Right ventricle myocardium inferior (tissue), 1 donor: Measurements from ENCODE around the gene RPS5. TPM values are rescaled to one million over a fixed set of nuclear protein-coding genes. Genes with fewer than 3 reads are reported as not detected.
"Not testable (repeated sequence)": the region's sequence is repeated elsewhere in the genome, so short reads cannot be mapped to it uniquely, and the experiment has no call there.

Experiments
- ATAC-seq: fragments of 200-7000 bp; cut with Tn5 transposase; one replicate; pipeline ENCODE4 v1.9.1; 2020; ENCODE audit warnings: mild to moderate bottlenecking, moderate library complexity
- DNase-seq: peaks from one replicate; pipeline ENCODE4 v3.0.0; 2021; ENCODE audit errors: missing footprints
- intact Hi-C: fragments of 100-400 bp; cut with DNase I; formaldehyde crosslinking; loops from one replicate; pipeline ENCODE4 v1.11.0; 2022
- microRNA-seq: library from miRNA; unstranded; fragments of <30 nt; microRNA quantifications from one replicate; pipeline ENCODE4 v1.2.0, GENCODE V29; 2020
- total RNA-seq: library from RNA; stranded (reverse); fragmentation: NEBNext Ultra II Directional; extraction: Animal tissue kit (Norgen Biotek cat#: 25700); gene quantifications from one replicate; pipeline ENCODE4 v1.2.1, GENCODE V29; 2021
- donor health status: DM: no; HTN: yes; CAD: no; lungs with severe emphysema.

RPS5 gene
- total RNA-seq, 1 donor from 2014 or later: 551 TPM

GRCh38 chr19:58434217-58434616 lies 47.1 kb downstream of the RPS5 start:
- ATAC-seq (no peak), DNase-seq (no peak)
- intact Hi-C loops: no loop called here

GRCh38 chr19:58439576-58440554 lies 52.8 kb downstream of the RPS5 start, which contains the start of gene ZNF132:
TSS of gene ZNF132 (minus strand) at chr19:58440153. CDS start at chr19:58439821, 332 bp downstream.
- ATAC-seq: peak; percentile 98
- intact Hi-C loops: loop anchor here (1.0 kb wide), 1 partner anchor 11 kb away; the partner anchor contains the start of gene ZNF324B
- DNase-seq: peak; percentile 98

- no peak for DNase-seq
- ATAC-seq: peak; percentile 3
- intact Hi-C loops: loop anchor here (1.0 kb wide), 1 partner anchor 11 kb away; the partner anchor contains the start of gene ZNF324B
Observed at GRCh38 chr19:58440556-58440955, 53.5 kb downstream of the RPS5 start.

GRCh38 chr19:58442986-58443385 lies 55.9 kb downstream of the RPS5 start:
- intact Hi-C loops, ATAC-seq, DNase-seq: not testable (repeated sequence)

Small RNA genes lying within 50 kb of the gene (microRNA-seq; reads per million reads assigned to microRNA genes)
- not detected for gene MIR4754

Other genes with a start within 250 kb of the RPS5 start
- gene ZNF329, start 236.5 kb upstream of the RPS5 start, total RNA-seq: 7.0 TPM
- 17.8 TPM for gene ZNF274, start 204.2 kb upstream of the RPS5 start, total RNA-seq
- gene ZNF544, start 158.4 kb upstream of the RPS5 start, total RNA-seq: 19.4 TPM
- 4.2 TPM for gene ZNF8, start 108.3 kb upstream of the RPS5 start, total RNA-seq
- gene ERVK3-1, start 81.9 kb upstream of the RPS5 start, total RNA-seq: 21.7 TPM
- gene ZSCAN22, start 60.3 kb upstream of the RPS5 start, total RNA-seq: 1.8 TPM
- 3.9 TPM for gene A1BG, start 33.8 kb upstream of the RPS5 start, total RNA-seq
- gene ZNF497, start 24.5 kb upstream of the RPS5 start, total RNA-seq: 0.19 TPM
- 0.22 TPM for gene ZNF837, start 6.2 kb upstream of the RPS5 start, total RNA-seq
- not detected for gene RNF225, start 8.4 kb downstream of the RPS5 start, total RNA-seq
- gene ZNF584, start 21.4 kb downstream of the RPS5 start, total RNA-seq: 15.8 TPM
- 5.1 TPM for gene ZNF132, start 52.9 kb downstream of the RPS5 start, total RNA-seq
- gene ZNF324B, start 64.4 kb downstream of the RPS5 start, total RNA-seq: 3.2 TPM
- gene ZNF324, start 79.8 kb downstream of the RPS5 start, total RNA-seq: 4.3 TPM
- 3.9 TPM for gene ZNF446, start 89.1 kb downstream of the RPS5 start, total RNA-seq
- 3.2 TPM for gene SLC27A5, start 124.7 kb downstream of the RPS5 start, total RNA-seq
- gene ZBTB45, start 132.5 kb downstream of the RPS5 start, total RNA-seq: 9.9 TPM
- gene TRIM28, start 156.8 kb downstream of the RPS5 start, total RNA-seq: 143 TPM
- 123 TPM for gene CHMP2A, start 167.8 kb downstream of the RPS5 start, total RNA-seq
- 130 TPM for gene UBE2M, start 171.3 kb downstream of the RPS5 start, total RNA-seq
- gene MZF1, start 186.1 kb downstream of the RPS5 start, total RNA-seq: 10.0 TPM